GM19099 (cell line): ENCODE results near the gene CD9.

ENCODE experiments used
- POLR2A ChIP-seq: IDR thresholded peaks from 3 replicates; pipeline ENCODE4 v1.6.1; 2011; ENCODE audit warnings: low read depth; ENCODE audit not compliant: insufficient read length; ENCODE audit errors: extremely low read depth

The CD9 gene

DNA sequence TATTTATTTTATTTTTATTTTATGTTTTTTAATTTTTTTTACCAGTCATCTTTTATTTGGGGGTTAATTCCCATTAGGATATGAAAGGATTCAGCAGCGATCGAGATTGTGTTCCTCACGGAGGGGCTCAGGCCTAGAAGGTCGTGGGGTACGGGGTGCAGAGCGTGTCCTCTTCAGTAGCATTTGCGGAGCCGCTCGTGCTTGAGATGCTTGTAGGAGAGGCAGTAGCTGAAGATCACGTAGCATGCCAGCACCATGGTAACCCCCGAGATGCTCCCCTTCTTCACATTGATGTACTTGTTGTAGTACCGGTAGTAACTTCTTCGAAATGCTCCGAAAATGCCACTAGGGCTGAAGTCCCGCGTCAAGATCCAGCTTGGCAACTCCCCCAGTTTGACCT is 69.8 kb downstream of the CD9 start:
- TF ChIP-seq POLR2A, result no peak

GRCh38 chr12:6271281-6271680 is 71.1 kb downstream of the CD9 start:
- TF ChIP-seq POLR2A, result no peak

DNA sequence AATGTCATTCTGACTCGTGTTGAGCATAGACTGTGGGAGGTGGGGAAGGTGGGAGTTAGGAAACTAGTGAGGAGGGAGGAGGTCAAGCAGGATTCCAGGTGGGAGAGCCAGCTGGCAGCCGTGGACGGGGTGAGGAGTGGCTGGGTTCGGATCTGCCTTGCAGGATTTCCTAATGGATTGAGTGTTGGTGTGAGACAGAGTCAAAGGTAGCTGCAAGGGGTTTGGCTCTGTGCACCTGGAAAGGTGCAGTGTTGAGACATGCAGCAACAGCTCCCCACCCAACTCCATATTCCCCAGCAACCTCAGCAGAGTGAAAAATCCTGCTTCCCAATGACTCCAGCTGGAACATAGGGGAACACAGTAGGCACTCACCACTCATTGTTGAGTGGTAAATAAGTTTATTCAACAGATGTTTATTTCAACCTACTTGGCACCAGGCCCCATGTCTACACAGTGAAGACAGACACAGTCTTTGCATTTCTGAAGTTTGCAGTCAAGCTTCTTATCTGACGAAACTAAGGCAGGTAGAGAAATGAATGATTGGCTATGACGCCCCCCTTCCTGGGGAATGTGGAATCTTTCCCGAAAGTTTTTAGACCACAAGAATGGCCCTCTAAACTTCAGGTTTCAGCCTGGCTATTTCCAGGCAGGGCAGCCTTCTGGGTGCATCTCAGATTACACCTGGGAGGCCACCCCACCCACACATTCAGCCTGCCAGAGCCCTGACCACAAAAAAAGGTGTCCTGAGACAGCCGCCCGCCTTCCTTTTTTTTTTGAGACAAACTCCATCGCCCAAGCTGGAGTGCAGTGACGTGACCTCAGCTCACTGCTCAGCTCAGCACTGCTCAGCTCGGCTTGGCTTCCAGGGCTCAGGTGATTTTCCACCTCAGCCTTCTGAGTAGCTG is 72.4 kb downstream of the CD9 start:
- TF ChIP-seq POLR2A, result no peak

DNA sequence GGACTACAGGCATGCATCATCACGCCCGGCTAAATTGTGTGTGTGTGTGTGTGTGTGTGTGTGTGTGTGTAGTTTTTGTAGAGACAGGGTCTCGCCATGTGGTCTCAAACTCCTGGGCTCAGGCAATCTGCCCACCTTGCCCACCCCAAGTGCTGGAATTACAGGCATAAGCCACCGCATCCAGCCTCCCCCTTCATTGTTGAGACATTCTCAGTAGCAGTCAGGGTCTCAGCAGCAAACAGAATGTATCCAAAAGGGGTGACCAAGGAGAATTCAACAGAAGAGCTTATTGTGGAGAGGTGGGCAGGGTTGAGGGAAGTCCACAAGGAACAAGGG is 73.0 kb downstream of the CD9 start:
- no peak for TF ChIP-seq POLR2A

DNA sequence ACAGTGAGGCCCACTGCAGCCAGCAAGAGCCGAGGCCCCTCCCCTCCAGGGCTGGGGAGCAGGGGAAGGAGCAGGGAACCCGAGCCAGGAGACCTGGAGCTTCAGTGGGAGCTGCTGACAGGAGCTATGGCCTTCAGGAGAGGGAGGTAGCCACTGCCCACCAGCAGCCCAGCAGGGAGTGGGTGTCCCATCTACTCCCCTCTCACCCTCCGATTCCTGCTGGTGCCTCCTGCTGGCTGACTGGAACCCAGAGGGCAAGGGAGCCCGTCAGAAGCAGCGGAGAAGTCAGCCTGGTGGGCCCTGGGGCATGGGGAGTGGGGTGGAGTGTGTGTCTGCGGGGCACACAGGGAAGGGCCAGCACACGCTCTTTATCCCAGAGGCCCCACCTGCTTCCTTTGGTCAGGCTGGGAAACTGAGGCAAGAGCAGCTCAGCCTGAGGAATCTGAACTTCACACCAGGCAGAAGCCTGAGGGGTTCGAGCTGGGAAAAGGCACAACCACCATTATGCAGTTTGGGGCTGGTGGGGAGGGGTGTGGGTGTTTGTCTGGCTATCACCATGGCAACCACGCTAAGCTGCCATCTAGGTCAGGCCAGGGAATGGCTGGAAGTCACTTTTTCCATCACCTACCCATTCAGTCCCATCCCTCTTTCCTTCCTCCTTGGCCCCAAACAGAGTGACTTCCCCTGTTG is 73.5 kb downstream of the CD9 start:
- TF ChIP-seq POLR2A, result no peak

DNA sequence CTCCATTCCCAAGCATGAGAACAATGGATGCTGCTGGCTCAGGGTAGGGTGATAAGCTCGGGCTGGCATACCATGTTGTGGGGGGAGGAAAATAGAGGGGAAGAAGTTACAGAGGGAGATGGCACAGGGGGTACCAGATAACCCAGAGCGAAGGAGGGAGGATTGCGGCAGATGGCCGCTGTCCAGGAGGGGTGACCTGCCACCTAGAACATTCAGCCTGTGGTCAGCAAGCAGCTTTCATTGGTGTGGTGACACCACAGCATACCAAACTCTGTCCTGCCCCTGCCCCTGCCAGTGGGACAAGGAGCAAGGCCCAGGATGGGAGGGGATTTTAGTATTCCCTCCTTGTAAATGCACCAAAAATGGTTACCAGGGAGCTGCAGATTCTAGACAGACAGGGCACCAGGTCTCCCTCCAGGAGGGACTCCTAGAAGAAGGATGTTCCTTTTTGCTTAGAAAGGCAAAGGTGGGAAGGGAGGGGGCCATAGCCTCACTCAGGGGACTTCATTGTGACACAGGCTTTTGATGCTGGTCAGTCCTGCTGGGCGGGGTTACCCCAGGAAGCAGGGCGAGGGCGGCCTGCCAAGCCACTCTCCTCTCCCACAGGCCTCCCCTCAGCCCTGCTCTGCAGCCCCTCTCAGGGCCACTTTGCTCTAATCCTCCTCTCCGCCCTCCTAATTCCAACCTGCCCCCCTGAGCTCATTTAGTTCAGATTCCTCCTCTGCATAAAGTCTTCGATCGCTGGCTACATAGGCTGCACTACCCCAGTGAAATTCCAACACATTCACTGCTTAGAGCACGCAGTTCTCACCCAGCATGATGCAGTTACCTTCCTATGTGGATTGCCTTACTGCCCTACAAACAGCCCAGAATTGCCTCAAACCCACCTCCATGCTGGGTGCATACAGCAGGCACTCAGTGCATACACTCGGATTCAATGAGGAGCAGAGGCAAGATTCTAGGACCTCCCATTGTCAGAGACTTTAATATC is 74.3 kb downstream of the CD9 start:
- no peak for TF ChIP-seq POLR2A

GRCh38 chr12:6275928-6276887 is 76.0 kb downstream of the CD9 start:
- no peak for TF ChIP-seq POLR2A

GRCh38 chr12:6276956-6277620 is 76.9 kb downstream of the CD9 start:
- no peak for TF ChIP-seq POLR2A

GRCh38 chr12:6277982-6278438 is 77.8 kb downstream of the CD9 start:
- TF ChIP-seq POLR2A, result no peak

GRCh38 chr12:6278439-6279255 is 78.4 kb downstream of the CD9 start:
- no peak for TF ChIP-seq POLR2A

GRCh38 chr12:6279256-6279628 is 79.0 kb downstream of the CD9 start:
- no peak for TF ChIP-seq POLR2A

DNA sequence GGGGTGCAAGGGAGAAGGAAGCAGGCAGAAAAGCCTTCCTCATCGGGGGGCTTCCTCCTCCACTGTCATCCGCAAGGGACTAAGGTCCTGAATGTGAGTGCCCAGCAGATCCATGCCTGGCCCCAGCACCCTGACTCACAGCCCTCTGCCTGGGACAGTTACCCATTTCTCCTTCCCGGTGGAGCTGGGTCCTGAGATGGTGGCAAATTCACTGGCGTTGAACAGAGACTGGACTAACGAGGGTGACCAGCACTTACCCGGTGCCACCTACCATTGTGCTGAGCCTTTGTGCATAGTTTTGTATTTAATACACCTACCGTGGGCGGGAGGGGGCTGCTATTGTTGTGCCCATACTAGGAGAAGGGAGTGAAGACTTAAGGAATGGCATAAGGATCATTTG is 79.4 kb downstream of the CD9 start:
- no peak for TF ChIP-seq POLR2A

- no peak for TF ChIP-seq POLR2A
Observed at GRCh38 chr12:6280053-6280469, 79.9 kb downstream of the CD9 start.
